ENCODE data around the gene TP53.
A peak's percentile ranks its signal among the peaks of the same experiment; 100 is the strongest.
"Not testable (repeated sequence)": the region's sequence is repeated elsewhere in the genome, so short reads cannot be mapped to it uniquely, and the experiment has no call there.

Gene TP53

DNA sequence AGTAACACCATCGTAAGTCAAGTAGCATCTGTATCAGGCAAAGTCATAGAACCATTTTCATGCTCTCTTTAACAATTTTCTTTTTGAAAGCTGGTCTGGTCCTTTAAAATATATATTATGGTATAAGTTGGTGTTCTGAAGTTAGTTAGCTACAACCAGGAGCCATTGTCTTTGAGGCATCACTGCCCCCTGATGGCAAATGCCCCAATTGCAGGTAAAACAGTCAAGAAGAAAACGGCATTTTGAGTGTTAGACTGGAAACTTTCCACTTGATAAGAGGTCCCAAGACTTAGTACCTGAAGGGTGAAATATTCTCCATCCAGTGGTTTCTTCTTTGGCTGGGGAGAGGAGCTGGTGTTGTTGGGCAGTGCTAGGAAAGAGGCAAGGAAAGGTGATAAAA is 14.1 kb downstream of the TP53 start:
- no peak for DNase-seq (ENCODE audit: low read depth)

- no peak for DNase-seq (ENCODE audit: low read depth)
These were observed 18.8 kb downstream of the TP53 start for GRCh38 chr17:7668482-7668881.

- no peak for DNase-seq (ENCODE audit: low read depth)
These were observed 19.5 kb downstream of the TP53 start for GRCh38 chr17:7667656-7668406.

- DNase-seq (ENCODE audit: low read depth), result no peak
These were observed 30.2 kb downstream of the TP53 start for GRCh38 chr17:7656958-7657609.

DNA sequence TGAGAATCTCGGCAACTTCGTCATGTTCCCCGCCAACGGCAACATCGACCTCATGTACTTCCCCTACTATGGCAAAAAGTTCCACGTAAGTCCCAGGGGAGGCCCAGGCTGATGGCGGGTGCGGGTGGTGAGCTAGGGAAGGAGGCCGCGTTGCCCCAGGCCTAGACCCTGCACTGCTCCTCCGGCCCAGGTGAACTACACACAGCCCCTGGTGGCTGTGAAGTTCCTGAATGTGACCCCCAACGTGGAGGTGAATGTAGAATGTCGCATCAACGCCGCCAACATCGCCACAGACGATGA is 31.8 kb downstream of the TP53 start:
- no peak for DNase-seq (ENCODE audit: low read depth)

DNA sequence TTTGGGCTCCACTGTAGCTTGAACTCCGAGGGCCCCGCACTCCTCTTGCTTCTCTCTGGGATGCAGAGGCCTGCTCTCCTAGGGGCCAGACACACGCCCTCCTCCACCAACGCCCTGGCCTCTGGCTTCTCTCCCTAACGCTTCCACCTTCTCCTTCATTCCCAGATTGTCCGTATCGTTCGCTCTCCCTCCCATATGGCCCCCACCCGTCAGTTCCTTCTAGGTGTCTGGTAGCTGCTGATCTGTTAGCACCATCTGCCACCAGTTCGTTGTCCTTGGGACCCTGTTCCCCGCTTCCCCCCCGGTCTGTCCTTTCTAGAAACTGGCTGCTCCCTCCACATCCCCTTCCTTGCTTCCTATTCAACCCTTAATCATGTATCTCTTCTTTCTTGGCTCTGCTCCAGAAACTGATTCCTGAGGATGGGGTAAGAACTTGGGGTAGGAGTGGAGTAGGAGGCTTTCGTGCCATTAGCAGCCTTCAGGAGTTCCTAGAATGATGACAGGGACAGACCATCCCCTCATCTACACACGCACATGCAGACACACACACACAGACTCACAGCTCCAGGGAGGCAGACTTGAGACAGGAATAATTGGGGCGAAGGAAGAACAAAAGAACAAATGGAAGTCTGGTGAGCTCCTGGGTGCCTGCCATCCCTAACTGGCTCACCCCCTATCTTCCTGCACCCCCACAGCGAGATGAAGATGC is 32.3 kb downstream of the TP53 start:
- no peak for DNase-seq (ENCODE audit: low read depth)

DNA sequence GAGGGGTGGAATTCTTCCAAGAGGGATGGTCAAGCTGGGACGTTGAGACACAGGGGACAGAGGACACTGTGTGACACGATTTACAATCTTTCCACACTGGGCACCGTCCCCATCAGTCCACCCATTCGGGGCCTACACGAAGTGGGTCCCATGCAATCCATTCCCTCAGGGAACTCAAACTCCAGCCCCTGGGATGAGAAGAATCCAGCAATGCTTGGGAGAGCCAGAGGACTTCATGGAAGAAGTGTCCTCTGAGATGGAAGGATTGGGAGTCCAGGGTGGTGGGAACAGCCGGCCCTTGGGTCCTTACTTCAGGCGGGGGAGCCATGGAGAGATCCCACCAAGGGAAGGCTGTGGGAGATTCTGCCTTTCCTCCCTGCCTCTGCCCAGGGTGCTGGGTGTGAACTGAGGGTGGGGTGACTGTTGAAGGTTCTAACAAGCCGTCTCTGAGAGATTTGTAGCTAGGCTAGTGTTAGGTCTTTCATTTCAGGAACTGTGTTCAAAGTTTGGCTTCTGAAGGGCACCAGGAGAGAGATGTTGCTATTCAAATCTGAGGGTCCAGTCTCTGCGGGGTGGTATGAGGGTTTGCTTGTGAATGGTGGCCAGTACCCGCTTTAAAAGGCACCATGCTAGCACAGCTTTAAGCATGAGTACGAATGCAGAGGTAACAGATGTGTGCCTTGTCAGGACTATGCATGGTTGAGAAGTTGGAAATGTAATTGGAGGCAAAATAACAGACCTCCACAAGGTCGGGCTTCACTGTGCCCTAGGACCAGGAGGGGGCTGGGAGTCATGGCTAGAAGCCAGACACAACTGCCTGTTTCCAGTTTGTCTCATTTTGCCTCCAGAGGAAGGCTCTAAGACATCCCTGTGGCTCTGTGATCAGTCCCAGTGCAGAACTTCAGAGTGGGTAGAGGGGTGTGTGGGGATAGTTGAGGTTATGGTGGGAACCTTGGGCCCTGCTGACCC is 34.6 kb downstream of the TP53 start:
- no peak for DNase-seq (ENCODE audit: low read depth)

DNA sequence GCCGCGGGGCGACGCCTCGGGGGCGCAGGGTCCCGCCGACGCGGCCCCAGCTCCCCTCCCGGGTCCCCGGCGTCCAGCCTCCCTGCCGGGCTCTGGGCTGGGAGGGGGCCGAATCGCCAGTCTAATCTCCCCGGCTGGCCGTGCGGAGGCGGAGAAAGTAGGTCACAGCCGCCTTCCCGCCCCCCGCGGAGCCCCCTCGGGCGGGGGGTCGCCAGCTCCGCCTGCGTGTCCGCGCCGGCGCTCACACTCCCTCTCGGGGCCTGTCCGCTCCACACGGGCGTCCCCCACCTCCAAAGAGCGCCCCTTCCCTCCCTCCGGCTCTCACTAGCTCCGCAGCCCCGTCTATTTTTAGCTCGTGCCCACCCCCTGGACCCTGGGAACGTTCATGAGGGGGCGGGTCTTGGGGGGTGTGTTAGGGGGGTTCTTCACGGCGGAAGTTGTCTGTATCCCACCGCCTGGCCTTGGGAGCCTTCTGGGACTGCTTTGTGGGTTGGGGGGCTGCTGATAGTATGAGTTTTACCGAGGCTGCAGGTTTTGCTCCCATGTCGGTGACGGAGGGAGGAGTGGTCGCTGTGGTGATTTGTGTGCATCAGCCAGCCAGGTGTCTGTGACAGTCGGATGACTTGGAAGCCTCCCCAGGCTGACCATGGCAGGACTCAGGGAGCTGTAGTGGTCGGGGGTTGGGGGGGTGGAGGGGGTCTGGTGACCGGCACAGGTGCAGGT is 35.5 kb downstream of the TP53 start:
- DNase-seq (ENCODE audit: low read depth), result no peak

DNA sequence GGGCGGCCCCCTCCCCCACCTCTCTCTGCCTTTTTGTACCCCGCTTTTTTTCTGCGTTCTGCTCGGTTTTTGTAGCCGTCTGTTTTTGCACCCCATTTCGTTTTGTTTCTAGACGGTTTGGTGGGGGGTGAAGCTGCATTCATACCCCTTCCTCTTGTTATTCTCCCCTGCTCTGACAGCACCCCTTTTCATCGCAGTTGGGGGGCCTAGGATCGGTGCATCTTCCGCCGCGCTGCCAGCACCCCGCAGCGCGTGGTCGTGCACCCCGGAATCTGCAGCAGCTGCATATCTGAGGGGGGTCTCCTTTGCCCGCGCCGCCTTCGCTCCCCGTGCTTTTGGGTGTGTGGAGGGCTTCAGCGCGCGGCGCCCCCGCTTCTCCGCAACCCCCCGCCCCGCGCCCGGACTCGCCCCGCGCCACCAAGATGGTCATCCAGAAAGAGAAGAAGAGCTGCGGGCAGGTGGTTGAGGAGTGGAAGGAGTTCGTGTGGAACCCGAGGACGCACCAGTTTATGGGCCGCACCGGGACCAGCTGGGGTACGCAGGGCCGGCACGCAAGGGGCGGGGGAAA is 36.1 kb downstream of the TP53 start:
- no peak for DNase-seq (ENCODE audit: low read depth)

GRCh38 chr17:7650509-7651096 is 36.7 kb downstream of the TP53 start, which contains the start of gene ATP1B2:
TSS of gene ATP1B2 (plus strand) at chr17:7650926. CDS start at chr17:7651519, 593 bp downstream.
- peak; percentile 51 for DNase-seq (ENCODE audit: low read depth)

DNA sequence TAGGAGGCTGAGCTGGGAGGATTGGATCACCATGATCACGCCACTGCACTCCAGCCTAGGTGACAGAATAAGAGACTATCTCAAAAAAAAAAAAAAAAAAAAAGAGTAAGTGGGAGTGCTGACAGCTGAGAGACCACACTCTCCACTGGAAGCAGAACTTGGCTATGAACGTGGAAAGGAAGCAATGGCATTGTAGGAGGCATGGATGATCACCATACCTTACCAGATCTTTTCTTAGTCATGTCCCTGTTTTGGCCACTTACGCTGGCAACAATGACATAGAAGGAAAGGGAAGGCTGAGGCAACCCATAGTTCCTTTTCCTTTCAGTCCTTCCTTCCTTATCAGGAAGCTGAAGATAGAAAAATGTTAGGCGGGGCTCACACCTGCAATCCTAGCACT is 40.3 kb downstream of the TP53 start:
- DNase-seq (ENCODE audit: low read depth), result no peak

DNA sequence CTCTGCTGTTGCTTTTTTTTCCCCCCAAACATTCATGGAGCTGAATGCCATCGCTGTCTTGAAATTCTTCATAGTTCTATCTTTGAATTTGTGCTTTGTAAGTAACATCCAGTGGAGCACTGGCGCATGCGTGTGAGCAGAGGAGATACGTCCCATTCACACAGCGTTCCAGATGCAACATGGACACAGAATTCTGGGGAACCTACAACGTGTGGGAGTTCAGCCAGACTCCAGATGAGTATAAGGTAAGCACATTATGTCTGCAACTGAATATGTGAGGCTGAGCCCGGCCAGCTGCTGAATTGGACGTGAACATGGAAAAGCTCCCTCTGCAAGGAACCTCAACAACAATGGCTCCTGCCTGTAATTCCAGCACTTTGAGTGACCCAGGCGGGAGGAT is 40.8 kb downstream of the TP53 start:
- DNase-seq (ENCODE audit: low read depth), result no peak

- DNase-seq (ENCODE audit: low read depth), result no peak
These were observed 42.5 kb downstream of the TP53 start for GRCh38 chr17:7644775-7645174.

- DNase-seq (ENCODE audit: low read depth), result not testable (repeated sequence)
These were observed 45.7 kb downstream of the TP53 start for GRCh38 chr17:7641635-7642034.

- no peak for DNase-seq (ENCODE audit: low read depth)
These were observed 46.5 kb downstream of the TP53 start for GRCh38 chr17:7640783-7641182.

DNA sequence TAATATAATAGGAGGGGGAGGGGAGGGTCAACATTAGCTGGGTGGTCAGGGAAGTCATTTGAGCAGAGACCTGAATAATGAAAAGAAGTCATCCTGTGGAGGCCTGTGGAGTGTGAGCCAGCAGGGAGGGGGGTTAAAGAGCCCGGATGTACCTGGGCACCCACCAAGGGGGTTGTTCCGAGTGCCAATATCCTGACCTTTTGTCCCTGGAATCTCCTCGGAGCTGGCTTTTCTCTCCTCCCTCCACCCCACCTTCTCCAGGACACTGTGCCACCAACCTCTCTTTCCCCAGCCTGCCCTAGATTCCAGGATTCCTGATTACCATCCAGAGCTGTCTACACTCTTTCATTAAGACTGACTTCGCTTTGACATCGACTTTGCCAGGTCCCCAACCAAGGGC is 51.1 kb downstream of the TP53 start:
- no peak for DNase-seq (ENCODE audit: low read depth)

- no peak for DNase-seq (ENCODE audit: low read depth)
These were observed 52.9 kb downstream of the TP53 start for GRCh38 chr17:7634384-7634783.

DNA sequence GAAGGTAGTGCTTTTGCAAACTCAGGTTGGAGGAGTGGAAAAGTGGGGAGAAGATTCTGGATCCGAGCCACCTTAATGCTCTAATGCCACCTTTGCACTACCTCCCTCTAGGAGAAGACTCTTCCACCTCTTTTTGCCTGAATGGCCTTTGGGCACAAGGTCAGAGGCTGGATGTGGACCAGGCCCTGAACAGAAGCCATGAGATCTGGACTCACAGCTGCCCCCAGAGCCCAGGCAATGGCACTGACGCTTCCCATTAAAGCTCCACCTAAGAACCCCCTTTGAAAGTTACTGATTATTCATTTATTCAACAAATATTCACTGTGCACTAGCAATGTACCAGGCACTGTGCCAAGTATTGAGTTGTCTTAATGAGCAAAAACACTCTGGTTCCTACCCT is 54.2 kb downstream of the TP53 start:
- no peak for DNase-seq (ENCODE audit: low read depth)

GRCh38 chr17:7632492-7632894 is 54.8 kb downstream of the TP53 start:
- no peak for DNase-seq (ENCODE audit: low read depth)
